Eye (tissue), 1 donor: ENCODE results near the gene ASTN2.

Experiments
- DNase-seq: peaks from one replicate; pipeline ENCODE4 v3.0.0-alpha.2; 2015

ASTN2 gene

GRCh38 chr9:116387934-116388698, 1026.7 kb downstream of the ASTN2 start:
- no peak for DNase-seq

- no peak for DNase-seq
These were observed 1030.9 kb downstream of the ASTN2 start for GRCh38 chr9:116383936-116384335.

GRCh38 chr9:116383133-116383532, 1031.7 kb downstream of the ASTN2 start:
- no peak for DNase-seq

- no peak for DNase-seq
These were observed 1032.8 kb downstream of the ASTN2 start for GRCh38 chr9:116382053-116382452.

- no peak for DNase-seq
These were observed 1033.5 kb downstream of the ASTN2 start for GRCh38 chr9:116381350-116381749.

- no peak for DNase-seq
These were observed 1034.3 kb downstream of the ASTN2 start for GRCh38 chr9:116380496-116380995.

GRCh38 chr9:116379821-116380220, 1035.0 kb downstream of the ASTN2 start:
- DNase-seq = no peak

GRCh38 chr9:116378873-116379272, 1036.0 kb downstream of the ASTN2 start:
- DNase-seq = no peak

GRCh38 chr9:116377179-116377798, 1037.6 kb downstream of the ASTN2 start:
- no peak for DNase-seq
